ENCODE measurements around the gene CPLX1.

The CPLX1 gene

GRCh38 chr4:854356-854755 lies 28.4 kb upstream of the CPLX1 start:
- no peak for DNase-seq

GRCh38 chr4:853416-853781 lies 27.5 kb upstream of the CPLX1 start:
- DNase-seq: no peak

DNA sequence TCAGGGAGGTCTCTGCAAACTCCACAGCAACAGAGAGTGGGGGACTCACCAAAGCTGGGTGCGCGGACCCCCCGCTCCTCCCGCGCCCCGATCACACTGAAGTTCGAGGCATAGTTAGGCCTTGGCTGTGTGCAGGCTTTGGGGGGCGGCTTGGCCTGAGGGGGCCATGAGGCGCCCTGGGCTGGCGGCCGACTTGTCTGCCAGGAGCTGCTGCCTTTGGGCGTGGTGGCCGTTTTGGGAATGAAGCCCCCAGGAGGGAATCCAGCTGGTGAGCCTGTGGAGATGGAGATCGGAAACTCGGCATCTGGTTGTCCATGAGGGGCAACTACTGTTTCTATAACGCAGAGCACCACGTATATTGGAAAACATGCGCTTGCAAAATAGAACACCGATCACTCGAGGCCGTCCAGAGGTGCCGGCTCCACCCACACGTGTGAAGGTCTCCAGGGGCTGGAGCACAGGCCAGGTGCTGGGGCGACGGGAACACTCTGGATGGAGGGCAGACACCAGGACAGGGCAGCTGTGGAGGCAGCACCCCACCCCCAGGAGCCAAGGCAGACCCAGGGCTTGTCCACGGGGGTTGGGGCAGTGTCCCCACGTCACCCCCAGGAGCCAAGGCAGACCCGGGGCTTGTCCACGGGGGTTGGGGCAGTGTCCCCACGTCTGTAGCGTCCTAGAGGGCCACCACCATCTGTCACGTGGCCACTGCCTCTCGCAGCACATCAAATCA lies 25.9 kb upstream of the CPLX1 start:
- DNase-seq: no peak

- no peak for DNase-seq
These were observed 24.5 kb upstream of the CPLX1 start for GRCh38 chr4:850323-850945.

GRCh38 chr4:849478-850175 lies 23.7 kb upstream of the CPLX1 start:
- DNase-seq: no peak

DNA sequence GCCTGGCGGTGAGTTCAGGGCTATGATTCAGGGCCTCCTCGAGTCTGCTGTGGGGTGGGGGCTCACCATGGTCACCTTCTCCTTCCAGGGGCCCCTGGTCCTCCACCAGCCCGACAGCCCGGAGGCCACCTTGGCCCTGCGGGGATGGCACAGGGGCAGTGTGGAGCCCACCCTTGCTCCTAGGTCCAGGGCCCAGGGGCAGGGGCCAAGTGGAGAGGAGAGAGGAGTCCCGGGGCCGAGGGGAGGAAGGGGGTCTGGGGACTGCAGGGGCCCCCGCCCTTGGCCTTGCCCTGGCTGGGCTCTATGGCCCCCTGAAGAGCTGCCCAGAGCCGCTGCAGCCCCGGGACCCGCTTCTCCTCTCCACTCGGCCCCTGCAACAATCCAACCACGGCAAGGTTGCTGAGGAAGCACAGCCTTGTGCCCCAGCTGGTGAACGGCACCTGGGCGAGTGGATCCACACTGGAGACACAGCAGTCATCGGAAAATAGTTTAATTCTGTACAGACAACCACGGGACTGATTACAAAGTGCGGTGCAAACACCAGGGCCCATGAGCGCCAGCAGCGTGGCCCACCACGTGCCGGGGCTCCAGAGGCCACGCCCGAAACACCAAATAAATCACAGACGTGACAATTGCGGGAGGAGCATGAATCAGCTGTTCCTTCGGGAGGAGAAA lies 23.0 kb upstream of the CPLX1 start:
- no peak for DNase-seq

GRCh38 chr4:848307-848691 lies 22.4 kb upstream of the CPLX1 start:
- DNase-seq: no peak

DNA sequence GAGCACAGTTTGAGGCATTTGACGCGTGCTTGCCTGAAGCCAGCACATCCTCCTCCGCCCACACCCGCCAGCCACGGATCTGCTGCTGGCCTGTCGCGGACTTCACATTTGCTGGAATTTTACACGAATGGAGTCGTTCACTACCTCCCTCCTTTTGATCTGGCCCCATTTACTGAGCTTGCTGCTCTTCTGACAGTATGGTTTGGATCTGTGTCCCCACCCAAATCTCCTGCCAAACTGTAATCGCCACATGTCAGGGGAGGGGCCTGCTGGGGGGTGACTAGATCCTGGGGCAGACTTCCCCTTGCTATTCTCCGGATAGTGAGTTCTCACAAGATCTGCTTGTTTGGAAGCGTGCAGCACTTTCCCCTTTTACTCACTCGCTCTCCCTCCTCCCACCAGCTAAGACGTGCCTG lies 19.9 kb upstream of the CPLX1 start:
- no peak for DNase-seq

DNA sequence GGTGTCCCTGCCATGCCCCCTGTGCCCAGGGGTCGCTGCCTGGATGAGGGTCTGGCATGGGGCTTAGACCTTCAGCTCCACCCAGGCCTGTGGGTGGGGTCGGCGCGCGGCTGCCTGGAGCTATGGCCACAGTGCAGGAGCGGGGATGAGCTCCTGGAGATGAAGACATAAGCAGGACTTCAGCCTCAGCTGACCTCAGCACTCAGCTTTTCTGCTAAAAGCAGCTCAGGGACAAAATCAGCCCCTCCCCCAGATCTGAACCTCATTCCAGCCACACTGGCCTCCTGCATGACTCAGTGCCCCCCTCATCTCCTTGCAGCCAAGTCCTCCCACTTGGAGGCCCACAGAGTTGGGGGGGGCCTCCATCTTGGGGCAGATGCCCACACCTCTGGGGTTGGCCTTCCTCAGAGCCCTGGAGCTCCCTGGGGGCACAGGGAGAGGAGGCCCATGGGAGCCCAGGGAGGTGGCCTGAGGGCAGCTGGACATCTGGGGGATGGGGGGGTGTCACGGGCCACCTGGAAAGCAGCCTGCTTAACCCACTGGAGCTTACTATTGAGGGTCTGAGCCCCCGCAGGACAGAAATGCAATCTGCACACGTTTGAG lies 19.4 kb upstream of the CPLX1 start:
- DNase-seq: no peak

GRCh38 chr4:844752-845232 lies 18.9 kb upstream of the CPLX1 start:
- no peak for DNase-seq

- DNase-seq: no peak
These were observed 13.9 kb upstream of the CPLX1 start for GRCh38 chr4:839675-840443.

DNA sequence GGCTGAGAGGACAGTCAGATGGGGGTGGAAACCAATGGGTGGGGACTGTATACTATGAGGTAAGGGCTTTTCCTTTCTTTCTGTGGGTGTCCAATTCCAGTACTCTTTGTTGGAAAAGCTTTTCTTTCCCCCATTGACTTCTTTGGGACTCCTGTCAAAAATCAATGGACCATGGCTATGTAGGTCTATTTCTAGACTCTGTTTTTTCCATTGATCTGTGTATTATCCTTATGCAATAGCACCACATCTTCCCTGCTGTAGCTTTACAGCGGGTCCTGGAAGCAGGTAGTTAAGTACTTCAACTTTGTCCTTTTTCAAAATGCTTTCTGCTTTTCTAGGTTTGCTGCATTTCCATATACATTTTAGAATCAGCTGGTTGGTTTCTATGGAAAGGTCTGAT lies 11.8 kb upstream of the CPLX1 start:
- no peak for DNase-seq

GRCh38 chr4:836750-837301 lies 10.9 kb upstream of the CPLX1 start:
- no peak for DNase-seq

- no peak for DNase-seq
These were observed 10.1 kb upstream of the CPLX1 start for GRCh38 chr4:836003-836511.

DNA sequence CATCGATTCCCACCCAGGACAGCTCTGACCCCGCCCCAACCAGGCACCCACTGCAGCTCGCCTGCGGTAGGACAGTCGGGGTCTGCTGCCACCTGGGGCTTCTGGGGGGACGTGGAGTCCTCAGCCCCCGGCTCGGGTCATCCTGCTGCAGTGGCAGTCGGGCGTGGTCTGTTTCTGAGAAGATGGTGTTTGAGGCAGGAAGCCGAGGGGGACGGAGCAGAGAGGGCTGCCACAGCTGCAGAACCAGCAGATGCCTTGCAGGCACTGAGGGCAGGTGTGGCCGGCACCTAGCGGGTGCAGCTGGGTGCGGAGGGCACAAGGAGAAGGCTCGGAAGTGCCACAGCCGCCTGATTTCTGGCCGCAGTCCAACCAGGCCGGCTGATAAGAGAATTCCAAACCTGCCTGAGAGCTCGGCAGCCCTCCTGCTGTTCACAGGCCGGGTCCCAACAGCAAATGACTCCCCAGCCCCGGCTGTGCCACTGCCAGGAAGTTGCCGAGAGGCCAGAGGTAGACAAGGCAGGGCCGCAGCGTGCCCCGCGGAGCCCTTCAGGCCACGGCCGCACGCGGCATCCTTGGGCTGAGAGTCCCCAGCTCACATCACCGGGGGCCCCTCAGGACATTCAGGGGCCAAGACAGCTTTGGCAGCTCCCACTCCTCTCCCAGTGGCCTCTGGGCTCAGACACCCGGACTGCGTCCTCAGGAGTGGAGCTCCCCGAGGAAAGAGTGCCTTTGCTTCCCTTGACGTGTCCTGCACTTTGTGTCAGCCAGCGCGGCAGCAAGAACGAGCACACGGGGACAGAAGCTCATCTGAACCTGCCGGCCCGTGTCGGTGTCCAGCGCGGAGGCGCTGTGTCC lies 9.4 kb upstream of the CPLX1 start:
- DNase-seq: no peak

- DNase-seq: no peak
These were observed 8.6 kb upstream of the CPLX1 start for GRCh38 chr4:834368-835147.

- DNase-seq: no peak
These were observed 7.9 kb upstream of the CPLX1 start for GRCh38 chr4:833731-834367.

DNA sequence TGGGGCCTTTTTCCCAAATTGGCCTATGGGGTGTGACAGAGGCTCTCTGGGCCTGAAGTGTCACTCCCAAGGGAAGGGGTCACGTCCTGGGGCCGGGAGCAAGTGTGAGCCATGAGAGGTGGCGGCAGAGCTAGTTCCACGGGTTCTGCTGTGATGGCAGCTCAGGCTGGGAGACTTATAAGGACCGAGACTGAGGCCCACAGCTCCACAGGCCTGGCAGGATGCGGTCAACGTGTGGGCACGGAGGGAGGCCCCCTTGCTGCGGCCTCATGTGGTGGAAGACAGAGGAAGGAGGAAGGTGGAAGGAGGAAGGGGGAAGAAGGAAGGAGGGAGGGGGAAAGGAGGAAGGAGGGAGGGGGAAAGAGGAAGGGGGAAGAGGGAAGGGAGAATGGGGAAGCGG lies 7.2 kb upstream of the CPLX1 start:
- no peak for DNase-seq

DNA sequence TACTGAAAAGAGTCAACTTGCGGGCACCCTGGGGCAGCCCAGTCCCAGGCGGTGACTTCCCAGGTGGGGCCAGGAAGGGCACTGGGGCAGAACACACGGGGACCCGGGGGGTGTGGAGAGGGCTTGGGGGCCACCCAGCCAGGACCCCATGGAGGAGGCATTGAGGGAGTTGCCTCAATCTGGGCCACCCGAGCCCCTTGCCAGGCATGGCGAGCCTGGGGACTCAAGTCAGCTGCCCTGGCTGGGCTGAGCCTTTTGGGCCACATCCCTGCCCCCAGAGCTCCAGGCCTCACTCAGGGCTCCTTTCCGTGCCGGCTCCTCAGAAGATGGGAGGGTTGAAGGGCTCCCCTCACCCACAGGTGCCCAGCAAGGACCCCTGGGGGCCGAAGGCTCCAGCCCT lies 6.6 kb upstream of the CPLX1 start:
- no peak for DNase-seq

- DNase-seq: no peak
These were observed 6.2 kb upstream of the CPLX1 start for GRCh38 chr4:832108-832507.

Measured in CD4-positive, alpha-beta T cell treated with Interleukin-12 subunit alpha and Interleukin-12 subunit beta, for 1 hour (primary cell).